Measurements from ENCODE around the gene FBXO46. TPM values are rescaled to one million over a fixed set of nuclear protein-coding genes. Genes with fewer than 3 reads are reported as not detected.

FBXO46 gene
- polyA plus RNA-seq, 1 experiment, result 1.4 TPM

DNA sequence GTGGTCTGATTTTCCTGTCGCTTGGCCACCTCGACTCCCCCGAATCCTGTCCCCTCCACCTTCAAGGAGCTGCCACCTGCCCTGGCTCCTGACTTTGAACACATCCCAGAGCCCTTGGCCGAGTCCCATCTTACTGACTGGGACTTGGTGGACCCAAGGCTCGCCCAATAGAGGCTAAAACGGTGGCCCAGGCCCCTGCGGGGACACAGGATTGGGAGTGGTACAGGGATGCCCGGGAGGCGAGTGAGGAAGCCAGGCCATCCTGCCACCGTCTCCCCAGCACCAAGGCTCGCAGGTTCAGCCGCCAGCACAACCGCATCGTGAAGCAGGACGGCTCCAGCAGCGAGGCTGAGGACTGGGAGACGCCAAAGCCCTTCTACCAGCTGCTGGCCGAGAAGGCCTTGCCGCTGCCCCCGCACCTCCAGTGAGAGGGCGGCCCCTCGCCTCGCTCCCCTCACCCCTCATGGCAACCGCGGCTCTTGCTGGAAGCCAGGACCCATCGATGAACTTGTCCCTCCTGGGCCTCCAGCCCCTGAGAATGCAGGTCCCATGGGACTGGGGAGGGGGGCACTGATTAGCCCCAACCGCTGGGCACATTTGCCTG, 33.1 kb upstream of the FBXO46 start:
- no peak for DNase-seq (ENCODE audit: low read depth, low spot score)
- ChIA-PET POLR2A (interaction anchor here (1.8 kb wide), 1 partner anchor 29 kb away, joined by 6 read pairs; the partner anchor contains the start of gene DMWD), CTCF (interaction anchor here (1.3 kb wide), 1 partner anchor 53 kb away, joined by 6 read pairs; no protein-coding TSS in a partner anchor)
- H3K27me3 ChIP-seq (ENCODE audit: control insufficient read depth, insufficient read depth, low read length), result no peaks in the 10 kb centered on the region
- H3K9me3 ChIP-seq (ENCODE audit: control insufficient read depth, insufficient read depth, low read length), result no peaks in the 10 kb centered on the region; the same call in 1 of the 2 replicates
- no peak overlapping the region for H3K27ac ChIP-seq (ENCODE audit: low read depth, low read length)
- no peak for TF ChIP-seq CTCF (IDR thresholded peaks at IDR 0.05; ENCODE audit: low read depth, low read length)
- H3K4me3 ChIP-seq (ENCODE audit: low read depth, low read length), result no peak overlapping the region

DNA sequence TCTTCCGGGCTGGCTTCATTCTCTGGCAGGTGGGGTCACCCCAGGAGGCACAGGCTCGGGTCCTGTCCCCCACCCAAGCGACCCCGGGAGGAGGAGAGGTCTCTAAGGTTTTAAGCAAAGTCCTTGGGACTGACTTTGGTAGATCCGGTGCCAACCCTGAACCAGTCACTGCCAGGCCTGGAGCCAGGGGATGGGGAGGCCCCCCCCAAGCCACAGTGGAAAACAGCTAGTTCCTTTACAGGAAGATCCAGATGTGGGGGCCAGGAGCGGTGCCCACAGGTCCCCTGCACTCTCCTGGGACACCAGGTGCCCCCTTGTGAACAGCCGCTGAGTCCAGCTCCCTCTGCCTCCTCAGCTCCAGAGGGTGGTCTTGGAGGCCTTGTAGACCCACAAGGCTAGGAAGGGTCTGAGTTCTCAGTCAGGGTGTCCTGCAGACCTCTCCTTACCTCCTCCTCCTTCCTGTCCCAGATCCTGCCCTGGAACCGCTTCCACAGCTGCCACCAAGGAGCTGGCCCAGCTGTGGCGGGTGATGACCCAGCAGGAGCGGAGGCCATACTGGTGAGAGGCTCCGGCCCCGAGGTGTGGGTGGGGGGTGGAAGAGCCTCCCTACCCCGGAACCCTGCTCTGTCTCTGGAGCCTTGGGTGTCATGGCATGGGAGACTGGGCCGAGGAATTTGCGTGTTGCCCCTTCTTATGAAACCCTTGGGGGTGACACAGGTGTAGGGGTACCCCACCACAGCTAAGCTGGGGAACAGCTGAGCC, 32.4 kb upstream of the FBXO46 start:
- Histone ChIP-seq H3K27me3 (ENCODE audit: control insufficient read depth, insufficient read depth, low read length) (no peaks in the 10 kb centered on the region), H3K27ac (ENCODE audit: low read depth, low read length) (no peak overlapping the region), H3K9me3 (ENCODE audit: control insufficient read depth, insufficient read depth, low read length) (no peaks in the 10 kb centered on the region; the same call in 1 of the 2 replicates), H3K4me3 (ENCODE audit: low read depth, low read length) (no peak overlapping the region)
- CTCF ChIA-PET, result interaction anchor here (1.3 kb wide), 1 partner anchor 54 kb away, joined by 6 read pairs; no protein-coding TSS in a partner anchor
- no peak for DNase-seq (ENCODE audit: low read depth, low spot score)
- POLR2A ChIA-PET, result interaction anchor here (1.8 kb wide), 1 partner anchor 30 kb away, joined by 6 read pairs; the partner anchor contains the start of gene DMWD
- TF ChIP-seq CTCF (IDR thresholded peaks at IDR 0.05; ENCODE audit: low read depth, low read length), result no peak

DNA sequence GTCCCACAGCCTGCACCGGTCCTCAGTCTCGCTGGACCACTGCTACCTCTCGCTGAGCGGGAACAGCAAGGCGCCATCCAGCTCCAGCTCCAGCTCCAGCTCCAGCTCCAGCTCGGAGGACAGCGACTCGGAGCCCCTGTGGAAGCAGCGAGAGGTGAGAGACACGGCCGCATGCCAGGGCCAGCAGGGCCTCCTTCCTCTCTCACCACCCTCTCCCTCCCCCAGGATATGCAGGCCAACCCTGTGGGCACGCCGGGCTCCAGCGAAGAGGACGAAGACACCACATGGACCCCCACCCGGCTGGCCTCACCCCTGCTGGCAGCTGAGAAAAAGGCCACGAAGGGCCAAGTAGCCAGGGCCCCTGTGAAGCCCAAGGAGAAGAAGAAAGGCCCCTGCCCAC, 31.0 kb upstream of the FBXO46 start:
- POLR2A ChIA-PET, result no interaction called here
- H3K27me3 ChIP-seq (ENCODE audit: control insufficient read depth, insufficient read depth, low read length), result no peaks in the 10 kb centered on the region
- no peak overlapping the region for H3K4me3 ChIP-seq (ENCODE audit: low read depth, low read length)
- CTCF ChIA-PET, result interaction anchor here (0.5 kb wide), 1 partner anchor 44 kb away, joined by 4 read pairs; no protein-coding TSS in a partner anchor
- no peak for TF ChIP-seq CTCF (IDR thresholded peaks at IDR 0.05; ENCODE audit: low read depth, low read length)
- no peak for DNase-seq (ENCODE audit: low read depth, low spot score)
- H3K27ac ChIP-seq (ENCODE audit: low read depth, low read length), result no peak overlapping the region
- H3K9me3 ChIP-seq (ENCODE audit: control insufficient read depth, insufficient read depth, low read length), result no peaks in the 10 kb centered on the region; the same call in 1 of the 2 replicates

DNA sequence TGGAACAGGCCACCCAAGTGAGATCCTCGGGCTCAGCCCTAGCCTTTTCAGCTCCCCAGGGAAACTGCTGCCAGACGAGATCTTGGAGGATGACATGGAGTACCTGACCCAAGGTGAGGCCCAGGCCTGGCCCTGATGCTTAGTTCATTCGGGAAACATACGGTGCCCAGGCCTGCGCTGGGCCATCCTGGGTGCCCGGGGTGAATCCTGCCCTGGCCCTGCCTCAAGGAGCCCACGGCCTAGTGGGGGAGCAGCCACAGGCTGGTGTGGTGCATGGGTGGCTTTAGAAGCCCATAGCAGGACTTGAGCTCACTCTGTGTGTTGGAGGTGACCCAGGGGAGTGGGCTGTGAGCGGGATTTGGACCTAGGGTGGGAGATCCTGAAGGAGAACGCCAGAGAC, 28.2 kb upstream of the FBXO46 start:
- DNase-seq (ENCODE audit: low read depth, low spot score), result no peak
- Histone ChIP-seq H3K27me3 (ENCODE audit: control insufficient read depth, insufficient read depth, low read length) (no peaks in the 10 kb centered on the region), H3K9me3 (ENCODE audit: control insufficient read depth, insufficient read depth, low read length) (no peaks in the 10 kb centered on the region), H3K27ac (ENCODE audit: low read depth, low read length) (no peak overlapping the region), H3K4me3 (ENCODE audit: low read depth, low read length) (no peak overlapping the region)
- ChIA-PET POLR2A (interaction anchor here (1.6 kb wide), 1 partner anchor 10 kb away, joined by 4 read pairs; the partner anchor contains the start of gene SIX5), CTCF (no interaction called here)
- TF ChIP-seq CTCF (IDR thresholded peaks at IDR 0.05; ENCODE audit: low read depth, low read length), result no peak

DNA sequence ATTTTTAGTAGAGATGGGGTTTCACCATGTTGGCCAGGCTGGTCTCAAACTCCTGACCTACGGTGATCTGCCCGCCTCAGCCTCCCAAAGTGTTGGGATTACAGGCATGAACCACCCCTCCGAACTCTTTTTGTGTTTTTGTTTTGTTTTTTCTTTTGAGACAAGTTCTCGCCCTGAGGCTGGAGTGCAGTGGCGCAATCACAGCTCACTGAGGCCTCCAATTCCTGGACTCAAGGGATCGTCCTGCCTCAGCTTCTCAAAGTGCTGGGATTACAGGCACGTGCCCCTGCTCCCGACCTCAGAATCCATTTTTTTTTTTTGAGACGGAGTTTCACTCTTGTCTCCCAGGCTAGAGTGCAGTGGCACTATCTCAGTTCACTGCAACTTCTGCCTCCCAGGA, 27.0 kb upstream of the FBXO46 start:
- DNase-seq (ENCODE audit: low read depth, low spot score), result no peak
- ChIA-PET POLR2A (interaction anchor here (0.7 to 1.6 kb wide), 3 partner anchors 12 to 106 kb away, joined by 4 to 5 read pairs (median 4); partner anchors contain the start of gene SIX5), CTCF (no interaction called here)
- Histone ChIP-seq H3K27me3 (ENCODE audit: control insufficient read depth, insufficient read depth, low read length) (no peaks in the 10 kb centered on the region), H3K4me3 (ENCODE audit: low read depth, low read length) (no peak overlapping the region), H3K9me3 (ENCODE audit: control insufficient read depth, insufficient read depth, low read length) (no peaks in the 10 kb centered on the region), H3K27ac (ENCODE audit: low read depth, low read length) (no peak overlapping the region)
- no peak for TF ChIP-seq CTCF (IDR thresholded peaks at IDR 0.05; ENCODE audit: low read depth, low read length)

Measured in AG04450 (cell line).